ENCODE measurements around the gene TTC39B. TPM values are rescaled to one million over a fixed set of nuclear protein-coding genes. Genes with fewer than 3 reads are reported as not detected.
A peak's percentile ranks its signal among the peaks of the same experiment; 100 is the strongest.

TTC39B gene
- total RNA-seq, 1 donor from 2014 or later, result 4.2 TPM

DNA sequence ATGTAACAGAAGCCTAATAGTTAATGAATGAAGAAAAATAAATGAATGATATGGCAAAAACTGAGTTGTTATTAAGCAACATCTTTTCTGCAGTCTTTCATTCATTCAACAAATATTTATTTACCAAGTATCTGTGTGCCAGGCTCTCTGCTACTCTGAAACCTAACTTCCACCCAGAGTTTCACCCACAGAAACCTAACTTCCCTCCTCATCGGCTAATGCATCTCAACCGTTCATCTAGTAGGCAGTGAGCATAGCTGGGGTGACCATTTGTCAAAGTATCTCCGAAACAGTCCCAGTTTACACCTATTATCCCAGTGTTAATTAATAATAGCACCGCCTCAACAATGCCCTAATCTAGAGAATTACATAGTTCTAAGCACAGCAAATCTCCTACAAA, 1.5 kb downstream of the TTC39B start:
- Histone ChIP-seq H3K9ac (ENCODE audit: low read depth in 1 of 3, low read length in 3 of 3) (peak overlapping the region in 2 of 3 donors; percentile 79 to 80), H3K4me3 (ENCODE audit: low read length in 3 of 3) (peak overlapping the region in 2 of 3 donors; percentile 85 to 87), H3K4me1 (ENCODE audit: control insufficient read depth in 3 of 3, insufficient read depth in 3 of 3, low read length in 3 of 3) (peaks cover 8 to 18% (median 18%) of the 10 kb centered on the region in 3 donors)

DNA sequence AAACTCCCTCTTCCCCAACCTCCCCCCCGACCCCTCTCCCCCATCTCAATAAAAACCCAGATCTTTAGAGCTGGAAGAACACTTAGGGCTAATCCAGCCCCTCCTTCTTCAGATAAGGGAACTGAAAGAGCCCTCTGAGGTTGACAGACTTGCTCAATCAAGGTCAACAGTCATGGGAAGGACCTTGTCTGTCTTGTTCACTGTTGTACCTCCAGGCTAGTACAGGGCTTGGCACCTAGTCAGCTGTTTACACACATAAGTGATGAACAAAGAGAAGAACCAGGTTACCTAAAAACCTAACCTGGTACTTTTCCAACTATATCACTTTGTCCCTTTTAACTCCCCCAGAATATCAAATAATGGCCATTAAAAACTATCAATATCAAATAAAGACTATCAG, 2.4 kb downstream of the TTC39B start:
- Histone ChIP-seq H3K4me3 (ENCODE audit: low read length in 3 of 3) (no peak overlapping the region), H3K36me3 (ENCODE audit: control insufficient read depth in 3 of 3, insufficient read depth in 3 of 3, low read length in 3 of 3) (no peaks in the 10 kb centered on the region)

More for the DNA sequence above, 1.5 kb downstream of the TTC39B start:
- H3K36me3 ChIP-seq (ENCODE audit: control insufficient read depth in 3 of 3, insufficient read depth in 3 of 3, low read length in 3 of 3), result no peaks in the 10 kb centered on the region
- H3K9me3 ChIP-seq (ENCODE audit: control insufficient read depth in 3 of 3, low read length in 3 of 3), result no peaks in the 10 kb centered on the region
- no peaks in the 10 kb centered on the region for H3K27me3 ChIP-seq (ENCODE audit: control insufficient read depth in 3 of 3, insufficient read depth in 3 of 3, low read length in 3 of 3)
- peak overlapping the region; percentile 68 for H3K27ac ChIP-seq (ENCODE audit: low read depth, low read length)

GRCh38 chr9:15300218-15300617, 6.8 kb downstream of the TTC39B start:
- Histone ChIP-seq H3K9ac (ENCODE audit: low read depth in 1 of 3, low read length in 3 of 3) (no peak overlapping the region), H3K4me1 (ENCODE audit: control insufficient read depth in 3 of 3, insufficient read depth in 3 of 3, low read length in 3 of 3) (peaks cover 10 to 20% (median 17%) of the 10 kb centered on the region in 3 donors), H3K4me3 (ENCODE audit: low read length in 3 of 3) (no peak overlapping the region), H3K9me3 (ENCODE audit: control insufficient read depth in 3 of 3, low read length in 3 of 3) (no peaks in the 10 kb centered on the region), H3K27ac (ENCODE audit: low read depth, low read length) (no peak overlapping the region), H3K36me3 (ENCODE audit: control insufficient read depth in 3 of 3, insufficient read depth in 3 of 3, low read length in 3 of 3) (no peaks in the 10 kb centered on the region), H3K27me3 (ENCODE audit: control insufficient read depth in 3 of 3, insufficient read depth in 3 of 3, low read length in 3 of 3) (no peaks in the 10 kb centered on the region)

More for the DNA sequence above, 2.4 kb downstream of the TTC39B start:
- peaks cover 8 to 18% (median 18%) of the 10 kb centered on the region in 3 donors for H3K4me1 ChIP-seq (ENCODE audit: control insufficient read depth in 3 of 3, insufficient read depth in 3 of 3, low read length in 3 of 3)
- no peak overlapping the region for H3K9ac ChIP-seq (ENCODE audit: low read depth in 1 of 3, low read length in 3 of 3)
- no peak overlapping the region for H3K27ac ChIP-seq (ENCODE audit: low read depth, low read length)
- H3K9me3 ChIP-seq (ENCODE audit: control insufficient read depth in 3 of 3, low read length in 3 of 3), result no peaks in the 10 kb centered on the region
- no peaks in the 10 kb centered on the region for H3K27me3 ChIP-seq (ENCODE audit: control insufficient read depth in 3 of 3, insufficient read depth in 3 of 3, low read length in 3 of 3)

DNA sequence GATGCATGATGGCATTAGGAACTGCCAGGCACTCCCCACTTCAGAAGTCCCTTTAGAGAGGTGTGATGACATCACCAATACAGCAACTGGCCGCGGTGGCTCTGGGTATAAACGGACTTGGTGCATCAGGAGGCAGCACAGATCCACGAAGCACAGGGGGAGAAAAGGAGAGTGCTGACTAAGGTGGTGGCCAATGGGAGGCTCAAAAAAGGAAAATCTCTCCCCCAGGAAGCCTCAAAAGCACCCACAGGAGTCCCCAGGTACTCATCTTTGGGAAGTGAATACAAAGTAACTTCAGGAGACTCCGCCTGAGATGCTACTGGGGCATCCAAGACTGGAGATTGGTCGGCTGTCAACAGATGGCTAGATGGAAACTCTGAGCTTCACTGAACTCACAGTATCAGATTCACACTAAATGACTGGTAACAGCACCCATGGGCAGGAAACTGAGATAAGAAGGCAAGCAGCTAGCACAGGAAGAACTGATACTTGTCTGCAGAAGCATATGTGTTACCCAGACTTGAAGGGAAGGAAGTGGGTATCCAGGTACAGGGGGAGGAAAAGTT, 7.6 kb downstream of the TTC39B start:
- Histone ChIP-seq H3K4me1 (ENCODE audit: control insufficient read depth in 3 of 3, insufficient read depth in 3 of 3, low read length in 3 of 3) (peaks cover 10 to 20% (median 14%) of the 10 kb centered on the region in 3 donors), H3K27me3 (ENCODE audit: control insufficient read depth in 3 of 3, insufficient read depth in 3 of 3, low read length in 3 of 3) (no peaks in the 10 kb centered on the region), H3K36me3 (ENCODE audit: control insufficient read depth in 3 of 3, insufficient read depth in 3 of 3, low read length in 3 of 3) (no peaks in the 10 kb centered on the region), H3K9ac (ENCODE audit: low read depth in 1 of 3, low read length in 3 of 3) (no peak overlapping the region), H3K27ac (ENCODE audit: low read depth, low read length) (no peak overlapping the region), H3K9me3 (ENCODE audit: control insufficient read depth in 3 of 3, low read length in 3 of 3) (no peaks in the 10 kb centered on the region), H3K4me3 (ENCODE audit: low read length in 3 of 3) (no peak overlapping the region)

GRCh38 chr9:15298362-15298761, 8.7 kb downstream of the TTC39B start:
- Histone ChIP-seq H3K9me3 (ENCODE audit: control insufficient read depth in 3 of 3, low read length in 3 of 3) (no peaks in the 10 kb centered on the region), H3K27me3 (ENCODE audit: control insufficient read depth in 3 of 3, insufficient read depth in 3 of 3, low read length in 3 of 3) (no peaks in the 10 kb centered on the region), H3K36me3 (ENCODE audit: control insufficient read depth in 3 of 3, insufficient read depth in 3 of 3, low read length in 3 of 3) (no peaks in the 10 kb centered on the region), H3K4me1 (ENCODE audit: control insufficient read depth in 3 of 3, insufficient read depth in 3 of 3, low read length in 3 of 3) (peaks cover 13 to 29% (median 14%) of the 10 kb centered on the region in 3 donors), H3K4me3 (ENCODE audit: low read length in 3 of 3) (no peak overlapping the region), H3K27ac (ENCODE audit: low read depth, low read length) (no peak overlapping the region), H3K9ac (ENCODE audit: low read depth in 1 of 3, low read length in 3 of 3) (no peak overlapping the region)

- H3K4me1 ChIP-seq (ENCODE audit: control insufficient read depth in 3 of 3, insufficient read depth in 3 of 3, low read length in 3 of 3), result peaks cover 14 to 29% (median 14%) of the 10 kb centered on the region in 3 donors
- H3K36me3 ChIP-seq (ENCODE audit: control insufficient read depth in 3 of 3, insufficient read depth in 3 of 3, low read length in 3 of 3), result no peaks in the 10 kb centered on the region
- H3K4me3 ChIP-seq (ENCODE audit: low read length in 3 of 3), result peak overlapping the region; percentile 66 to 72 (median 68)
- peak overlapping the region; percentile 77 for H3K27ac ChIP-seq (ENCODE audit: low read depth, low read length)
- H3K27me3 ChIP-seq (ENCODE audit: control insufficient read depth in 3 of 3, insufficient read depth in 3 of 3, low read length in 3 of 3), result no peaks in the 10 kb centered on the region
- no peaks in the 10 kb centered on the region for H3K9me3 ChIP-seq (ENCODE audit: control insufficient read depth in 3 of 3, low read length in 3 of 3)
- peak overlapping the region; percentile 46 to 69 (median 69) for H3K9ac ChIP-seq (ENCODE audit: low read depth in 1 of 3, low read length in 3 of 3)
Measured at GRCh38 chr9:15295761-15296405, 11.1 kb downstream of the TTC39B start.

- Histone ChIP-seq H3K27me3 (ENCODE audit: control insufficient read depth in 3 of 3, insufficient read depth in 3 of 3, low read length in 3 of 3) (no peaks in the 10 kb centered on the region), H3K9me3 (ENCODE audit: control insufficient read depth in 3 of 3, low read length in 3 of 3) (no peaks in the 10 kb centered on the region), H3K9ac (ENCODE audit: low read depth in 1 of 3, low read length in 3 of 3) (no peak overlapping the region), H3K27ac (ENCODE audit: low read depth, low read length) (no peak overlapping the region), H3K36me3 (ENCODE audit: control insufficient read depth in 3 of 3, insufficient read depth in 3 of 3, low read length in 3 of 3) (no peaks in the 10 kb centered on the region), H3K4me3 (ENCODE audit: low read length in 3 of 3) (no peak overlapping the region), H3K4me1 (ENCODE audit: control insufficient read depth in 3 of 3, insufficient read depth in 3 of 3, low read length in 3 of 3) (peaks cover 14 to 29% (median 14%) of the 10 kb centered on the region in 3 donors)
Measured at GRCh38 chr9:15294604-15295003, 12.4 kb downstream of the TTC39B start.

GRCh38 chr9:15293804-15294316, 13.2 kb downstream of the TTC39B start:
- Histone ChIP-seq H3K9me3 (ENCODE audit: control insufficient read depth in 3 of 3, low read length in 3 of 3) (no peaks in the 10 kb centered on the region), H3K27ac (ENCODE audit: low read depth, low read length) (no peak overlapping the region), H3K9ac (ENCODE audit: low read depth in 1 of 3, low read length in 3 of 3) (no peak overlapping the region), H3K36me3 (ENCODE audit: control insufficient read depth in 3 of 3, insufficient read depth in 3 of 3, low read length in 3 of 3) (no peaks in the 10 kb centered on the region), H3K4me3 (ENCODE audit: low read length in 3 of 3) (peak overlapping the region in 1 of 3 donors; percentile 16), H3K27me3 (ENCODE audit: control insufficient read depth in 3 of 3, insufficient read depth in 3 of 3, low read length in 3 of 3) (no peaks in the 10 kb centered on the region), H3K4me1 (ENCODE audit: control insufficient read depth in 3 of 3, insufficient read depth in 3 of 3, low read length in 3 of 3) (peaks cover 14 to 29% (median 14%) of the 10 kb centered on the region in 3 donors)

GRCh38 chr9:15293084-15293483, 13.9 kb downstream of the TTC39B start:
- no peaks in the 10 kb centered on the region for H3K27me3 ChIP-seq (ENCODE audit: control insufficient read depth in 3 of 3, insufficient read depth in 3 of 3, low read length in 3 of 3)
- no peak overlapping the region for H3K9ac ChIP-seq (ENCODE audit: low read depth in 1 of 3, low read length in 3 of 3)
- H3K9me3 ChIP-seq (ENCODE audit: control insufficient read depth in 3 of 3, low read length in 3 of 3), result no peaks in the 10 kb centered on the region
- no peak overlapping the region for H3K27ac ChIP-seq (ENCODE audit: low read depth, low read length)
- H3K4me1 ChIP-seq (ENCODE audit: control insufficient read depth in 3 of 3, insufficient read depth in 3 of 3, low read length in 3 of 3), result peaks cover 14 to 29% (median 14%) of the 10 kb centered on the region in 3 donors
- no peaks in the 10 kb centered on the region for H3K36me3 ChIP-seq (ENCODE audit: control insufficient read depth in 3 of 3, insufficient read depth in 3 of 3, low read length in 3 of 3)
- no peak overlapping the region for H3K4me3 ChIP-seq (ENCODE audit: low read length in 3 of 3)

GRCh38 chr9:15289603-15290002, 17.4 kb downstream of the TTC39B start:
- Histone ChIP-seq H3K36me3 (ENCODE audit: control insufficient read depth in 3 of 3, insufficient read depth in 3 of 3, low read length in 3 of 3) (no peaks in the 10 kb centered on the region), H3K27me3 (ENCODE audit: control insufficient read depth in 3 of 3, insufficient read depth in 3 of 3, low read length in 3 of 3) (no peaks in the 10 kb centered on the region), H3K4me3 (ENCODE audit: low read length in 3 of 3) (no peak overlapping the region), H3K4me1 (ENCODE audit: control insufficient read depth in 3 of 3, insufficient read depth in 3 of 3, low read length in 3 of 3) (peaks cover 0 to 10% (median 4%) of the 10 kb centered on the region in 3 donors), H3K27ac (ENCODE audit: low read depth, low read length) (no peak overlapping the region), H3K9me3 (ENCODE audit: control insufficient read depth in 3 of 3, low read length in 3 of 3) (no peaks in the 10 kb centered on the region), H3K9ac (ENCODE audit: low read depth in 1 of 3, low read length in 3 of 3) (no peak overlapping the region)

All from skeletal muscle tissue (tissue), 4 donors.